Nephron progenitor cell (in vitro differentiated cells): ENCODE data around the gene C16orf89.
A peak's percentile ranks its signal among the peaks of the same experiment; 100 is the strongest.
"Not testable (repeated sequence)": the region's sequence is repeated elsewhere in the genome, so short reads cannot be mapped to it uniquely, and the experiment has no call there.

Source experiments
- DNase-seq: peaks from one replicate; pipeline ENCODE4 v3.0.0; 2021
- H3K27ac Mint-ChIP-seq: 2 replicates; pipeline ENCODE4 v1.8.0; 2021; ENCODE audit warnings: mild to moderate bottlenecking, moderate library complexity, mixed read lengths
- H3K27me3 Mint-ChIP-seq: 2 replicates; pipeline ENCODE4 v1.8.0; 2021; ENCODE audit warnings: mild to moderate bottlenecking, low read depth, mixed read lengths; ENCODE audit not compliant: poor library complexity
- H3K36me3 Mint-ChIP-seq: 2 replicates; pipeline ENCODE4 v1.8.0; 2021; ENCODE audit warnings: low read depth, mixed read lengths
- H3K4me1 Mint-ChIP-seq: 2 replicates; pipeline ENCODE4 v1.8.0; 2021; ENCODE audit warnings: mixed read lengths
- H3K4me3 Mint-ChIP-seq: 2 replicates; pipeline ENCODE4 v1.8.0; 2021; ENCODE audit warnings: mild to moderate bottlenecking, moderate library complexity, mixed read lengths
- H3K9me3 Mint-ChIP-seq: 2 replicates; pipeline ENCODE4 v1.8.0; 2021; ENCODE audit warnings: mild to moderate bottlenecking, moderate library complexity, mixed read lengths
- TF ChIP-seq, protein P1 (sequence below): fragments of 200-600 bp; sonication (generic); IDR thresholded peaks from 2 replicates; pipeline ENCODE4 v1.5.0; 2021; ENCODE audit warnings: antibody characterized with exemption

C16orf89 gene

GRCh38 chr16:5078626-5079025 lies 12.9 kb upstream of the C16orf89 start:
- peaks cover under 1% of the 10 kb centered on the region for H3K4me1 Mint-ChIP-seq
- H3K36me3 Mint-ChIP-seq, result peaks cover 19% of the 10 kb centered on the region
- no peaks in the 10 kb centered on the region for H3K9me3 Mint-ChIP-seq
- DNase-seq, result no peak
- H3K27ac Mint-ChIP-seq, result no peak overlapping the region
- H3K4me3 Mint-ChIP-seq, result no peak overlapping the region
- H3K27me3 Mint-ChIP-seq, result no peaks in the 10 kb centered on the region
- TF ChIP-seq, protein P1, sequence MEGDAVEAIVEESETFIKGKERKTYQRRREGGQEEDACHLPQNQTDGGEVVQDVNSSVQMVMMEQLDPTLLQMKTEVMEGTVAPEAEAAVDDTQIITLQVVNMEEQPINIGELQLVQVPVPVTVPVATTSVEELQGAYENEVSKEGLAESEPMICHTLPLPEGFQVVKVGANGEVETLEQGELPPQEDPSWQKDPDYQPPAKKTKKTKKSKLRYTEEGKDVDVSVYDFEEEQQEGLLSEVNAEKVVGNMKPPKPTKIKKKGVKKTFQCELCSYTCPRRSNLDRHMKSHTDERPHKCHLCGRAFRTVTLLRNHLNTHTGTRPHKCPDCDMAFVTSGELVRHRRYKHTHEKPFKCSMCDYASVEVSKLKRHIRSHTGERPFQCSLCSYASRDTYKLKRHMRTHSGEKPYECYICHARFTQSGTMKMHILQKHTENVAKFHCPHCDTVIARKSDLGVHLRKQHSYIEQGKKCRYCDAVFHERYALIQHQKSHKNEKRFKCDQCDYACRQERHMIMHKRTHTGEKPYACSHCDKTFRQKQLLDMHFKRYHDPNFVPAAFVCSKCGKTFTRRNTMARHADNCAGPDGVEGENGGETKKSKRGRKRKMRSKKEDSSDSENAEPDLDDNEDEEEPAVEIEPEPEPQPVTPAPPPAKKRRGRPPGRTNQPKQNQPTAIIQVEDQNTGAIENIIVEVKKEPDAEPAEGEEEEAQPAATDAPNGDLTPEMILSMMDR, result no peak

DNA sequence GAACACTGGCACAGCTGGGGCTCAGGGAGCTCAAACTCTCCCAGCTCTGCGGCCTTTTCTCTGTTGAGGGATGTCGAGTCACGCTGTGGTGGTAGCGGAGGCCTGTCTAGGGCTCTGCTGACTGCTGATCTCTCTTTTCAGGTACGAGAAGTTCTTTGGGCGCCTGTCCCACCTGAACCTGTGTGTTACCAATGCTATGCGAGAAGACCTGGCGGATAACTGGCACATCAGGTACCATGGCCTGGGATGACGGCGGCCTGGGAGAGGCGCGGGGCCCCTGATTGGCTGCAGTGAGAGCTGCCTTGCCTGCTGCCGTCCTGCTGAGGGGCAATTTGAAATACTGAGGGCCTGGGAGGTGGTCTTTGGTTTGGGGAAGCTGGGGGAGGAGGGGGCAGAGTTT lies 11.5 kb upstream of the C16orf89 start:
- Mint-ChIP-seq H3K9me3 (no peaks in the 10 kb centered on the region), H3K4me3 (no peak overlapping the region), H3K27me3 (no peaks in the 10 kb centered on the region), H3K27ac (no peak overlapping the region), H3K36me3 (peaks cover 19% of the 10 kb centered on the region), H3K4me1 (peaks cover 11% of the 10 kb centered on the region)
- no peak for DNase-seq
- TF ChIP-seq, protein P1, result no peak

GRCh38 chr16:5075637-5076036 lies 9.9 kb upstream of the C16orf89 start:
- no peaks in the 10 kb centered on the region for H3K27me3 Mint-ChIP-seq
- TF ChIP-seq, protein P1, result no peak
- peaks cover 15% of the 10 kb centered on the region for H3K4me1 Mint-ChIP-seq
- H3K27ac Mint-ChIP-seq, result no peak overlapping the region
- peaks cover 19% of the 10 kb centered on the region for H3K36me3 Mint-ChIP-seq
- no peak for DNase-seq
- H3K4me3 Mint-ChIP-seq, result no peak overlapping the region
- H3K9me3 Mint-ChIP-seq, result peaks cover 3% of the 10 kb centered on the region

GRCh38 chr16:5073771-5074170 lies 8.0 kb upstream of the C16orf89 start:
- Mint-ChIP-seq H3K36me3 (peaks cover 12% of the 10 kb centered on the region), H3K4me1 (peaks cover 15% of the 10 kb centered on the region)
- not testable (repeated sequence) for H3K4me3 Mint-ChIP-seq, H3K27ac Mint-ChIP-seq, DNase-seq, H3K9me3 Mint-ChIP-seq, H3K27me3 Mint-ChIP-seq

- H3K36me3 Mint-ChIP-seq, result peaks cover 12% of the 10 kb centered on the region
- TF ChIP-seq, protein P1, result no peak
- no peaks in the 10 kb centered on the region for H3K27me3 Mint-ChIP-seq
- no peak overlapping the region for H3K27ac Mint-ChIP-seq
- peaks cover 15% of the 10 kb centered on the region for H3K4me1 Mint-ChIP-seq
- no peak for DNase-seq
- peak overlapping the region; percentile 94 for H3K4me3 Mint-ChIP-seq
- peaks cover 3% of the 10 kb centered on the region for H3K9me3 Mint-ChIP-seq
These were observed 7.5 kb upstream of the C16orf89 start for GRCh38 chr16:5073279-5073629.

- Mint-ChIP-seq H3K36me3 (peaks cover 12% of the 10 kb centered on the region), H3K27ac (no peak overlapping the region), H3K4me1 (peaks cover 15% of the 10 kb centered on the region), H3K9me3 (peaks cover 3% of the 10 kb centered on the region), H3K27me3 (no peaks in the 10 kb centered on the region), H3K4me3 (peak overlapping the region; percentile 94)
- DNase-seq, result no peak
- TF ChIP-seq, protein P1, result no peak
These were observed 6.8 kb upstream of the C16orf89 start for GRCh38 chr16:5072334-5073278.
